ENCODE results near the gene GLS.

The GLS gene

DNA sequence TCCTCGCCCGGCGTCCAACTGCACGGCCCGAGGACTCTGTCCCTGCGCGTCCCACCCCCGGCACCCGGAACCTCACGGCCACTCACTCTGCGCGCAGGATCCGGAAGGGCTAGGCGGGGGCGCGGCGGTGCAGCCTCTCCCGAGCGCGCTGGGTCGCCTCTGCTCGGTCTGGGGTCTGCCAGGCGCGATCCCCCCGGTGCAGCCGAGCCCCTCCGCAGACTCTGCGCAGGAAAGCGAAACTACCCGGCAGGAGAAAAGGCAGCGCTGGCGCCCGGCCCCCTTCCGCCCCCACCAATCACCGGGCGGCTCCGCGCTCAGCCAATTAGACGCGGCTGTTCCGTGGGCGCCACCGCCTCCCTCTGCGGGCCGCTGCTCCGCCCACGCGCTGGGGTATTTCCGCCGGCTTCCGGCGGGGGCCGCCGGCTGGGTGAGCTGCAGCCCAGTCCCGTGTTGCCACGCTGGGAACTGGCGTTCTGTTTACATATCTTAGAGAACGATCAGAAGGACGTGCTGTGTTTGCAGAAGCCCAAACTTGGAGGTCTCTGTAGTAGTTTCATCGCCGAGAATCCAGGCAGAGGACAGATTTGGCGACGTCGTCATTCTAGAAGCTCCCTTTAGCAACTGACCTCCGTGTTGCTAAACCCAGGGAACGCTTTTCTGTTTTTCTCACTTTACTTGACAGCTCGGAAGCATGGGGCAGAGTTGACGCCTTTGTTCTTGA, 133.5 kb downstream of the GLS start, which contains the start of gene STAT1 (continued):
- TF ChIP-seq ZNF701 (tag by site-specific recombination; IDR thresholded peaks at IDR 0.05) (no peak), ZNF19 (tag by site-specific recombination; IDR thresholded peaks at IDR 0.05; ENCODE audit: low read depth) (no peak), ZNF274 (IDR thresholded peaks at IDR 0.05; ENCODE audit: low read length) (no peak), ZNF274 (tag by site-specific recombination; IDR thresholded peaks at IDR 0.05; ENCODE audit: borderline replicate concordance) (no peak), ZNF416 (tag by site-specific recombination; IDR thresholded peaks at IDR 0.05) (no peak), ZFP37 (tag by site-specific recombination; IDR thresholded peaks at IDR 0.05) (peak; percentile 68), PRDM1 (tag by site-specific recombination; IDR thresholded peaks at IDR 0.05) (peak; percentile 75; the same call in 1 of the 2 replicates), ZNF658 (tag by site-specific recombination; IDR thresholded peaks at IDR 0.05) (no peak), ZNF677 (tag by site-specific recombination; IDR thresholded peaks at IDR 0.05) (no peak), ZNF76 (tag by site-specific recombination; IDR thresholded peaks at IDR 0.05; ENCODE audit: borderline replicate concordance, low read depth) (peak; percentile 64; the same call in 1 of the 2 replicates), ZNF48 (tag by site-specific recombination; IDR thresholded peaks at IDR 0.05) (no peak), ZBTB7A (tag by site-specific recombination; IDR thresholded peaks at IDR 0.05; ENCODE audit: low read depth) (peak; percentile 65), ZSCAN16 (tag by site-specific recombination; IDR thresholded peaks at IDR 0.05) (no peak), ZNF654 (tag by site-specific recombination; IDR thresholded peaks at IDR 0.05; ENCODE audit: low read depth) (no peak), ZFP69B (tag by site-specific recombination; IDR thresholded peaks at IDR 0.05) (no peak), ZNF629 (tag by site-specific recombination; IDR thresholded peaks at IDR 0.05) (peak; percentile 59), ZSCAN23 (tag by site-specific recombination; IDR thresholded peaks at IDR 0.05) (no peak), ZNF530 (tag by site-specific recombination; IDR thresholded peaks at IDR 0.05; ENCODE audit: low read depth) (no peak), ELK4 (IDR thresholded peaks at IDR 0.05; ENCODE audit: borderline replicate concordance, low read depth, low read length) (peak; percentile 91; the same call in 1 of the 2 replicates), ZNF529 (tag by site-specific recombination; IDR thresholded peaks at IDR 0.05; ENCODE audit: insufficient replicate concordance) (no peak), ZNF514 (tag by site-specific recombination; IDR thresholded peaks at IDR 0.05) (no peak), YY2 (tag by site-specific recombination; IDR thresholded peaks at IDR 0.05) (no peak), ZNF335 (tag by site-specific recombination; conservative IDR thresholded peaks at IDR 0.05) (peak; percentile 77), ZNF513 (tag by site-specific recombination; IDR thresholded peaks at IDR 0.05) (no peak), ZNF114 (tag by site-specific recombination; IDR thresholded peaks at IDR 0.05) (no peak), ZNF2 (tag by site-specific recombination; IDR thresholded peaks at IDR 0.05) (peak; percentile 78), KLF10 (tag by site-specific recombination; IDR thresholded peaks at IDR 0.05) (peak; percentile 96), MEIS1 (CRISPR knock-in tag; IDR thresholded peaks at IDR 0.05; ENCODE audit: borderline replicate concordance) (no peak)
- TF ChIP-seq, protein P1, sequence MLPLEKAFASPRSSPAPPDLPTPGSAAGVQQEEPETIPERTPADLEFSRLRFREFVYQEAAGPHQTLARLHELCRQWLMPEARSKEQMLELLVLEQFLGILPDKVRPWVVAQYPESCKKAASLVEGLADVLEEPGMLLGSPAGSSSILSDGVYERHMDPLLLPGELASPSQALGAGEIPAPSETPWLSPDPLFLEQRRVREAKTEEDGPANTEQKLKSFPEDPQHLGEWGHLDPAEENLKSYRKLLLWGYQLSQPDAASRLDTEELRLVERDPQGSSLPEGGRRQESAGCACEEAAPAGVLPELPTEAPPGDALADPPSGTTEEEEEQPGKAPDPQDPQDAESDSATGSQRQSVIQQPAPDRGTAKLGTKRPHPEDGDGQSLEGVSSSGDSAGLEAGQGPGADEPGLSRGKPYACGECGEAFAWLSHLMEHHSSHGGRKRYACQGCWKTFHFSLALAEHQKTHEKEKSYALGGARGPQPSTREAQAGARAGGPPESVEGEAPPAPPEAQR (tag by site-specific recombination; IDR thresholded peaks at IDR 0.05), result no peak
- TF ChIP-seq, protein P2, sequence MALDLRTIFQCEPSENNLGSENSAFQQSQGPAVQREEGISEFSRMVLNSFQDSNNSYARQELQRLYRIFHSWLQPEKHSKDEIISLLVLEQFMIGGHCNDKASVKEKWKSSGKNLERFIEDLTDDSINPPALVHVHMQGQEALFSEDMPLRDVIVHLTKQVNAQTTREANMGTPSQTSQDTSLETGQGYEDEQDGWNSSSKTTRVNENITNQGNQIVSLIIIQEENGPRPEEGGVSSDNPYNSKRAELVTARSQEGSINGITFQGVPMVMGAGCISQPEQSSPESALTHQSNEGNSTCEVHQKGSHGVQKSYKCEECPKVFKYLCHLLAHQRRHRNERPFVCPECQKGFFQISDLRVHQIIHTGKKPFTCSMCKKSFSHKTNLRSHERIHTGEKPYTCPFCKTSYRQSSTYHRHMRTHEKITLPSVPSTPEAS (tag by site-specific recombination; IDR thresholded peaks at IDR 0.05), result no peak
- TF ChIP-seq, protein P3, sequence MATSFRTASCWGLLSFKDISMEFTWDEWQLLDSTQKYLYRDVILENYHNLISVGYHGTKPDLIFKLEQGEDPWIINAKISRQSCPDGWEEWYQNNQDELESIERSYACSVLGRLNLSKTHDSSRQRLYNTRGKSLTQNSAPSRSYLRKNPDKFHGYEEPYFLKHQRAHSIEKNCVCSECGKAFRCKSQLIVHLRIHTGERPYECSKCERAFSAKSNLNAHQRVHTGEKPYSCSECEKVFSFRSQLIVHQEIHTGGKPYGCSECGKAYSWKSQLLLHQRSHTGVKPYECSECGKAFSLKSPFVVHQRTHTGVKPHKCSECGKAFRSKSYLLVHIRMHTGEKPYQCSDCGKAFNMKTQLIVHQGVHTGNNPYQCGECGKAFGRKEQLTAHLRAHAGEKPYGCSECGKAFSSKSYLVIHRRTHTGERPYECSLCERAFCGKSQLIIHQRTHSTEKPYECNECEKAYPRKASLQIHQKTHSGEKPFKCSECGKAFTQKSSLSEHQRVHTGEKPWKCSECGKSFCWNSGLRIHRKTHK (tag by site-specific recombination; IDR thresholded peaks at IDR 0.05), result no peak
- TF ChIP-seq, protein P4, sequence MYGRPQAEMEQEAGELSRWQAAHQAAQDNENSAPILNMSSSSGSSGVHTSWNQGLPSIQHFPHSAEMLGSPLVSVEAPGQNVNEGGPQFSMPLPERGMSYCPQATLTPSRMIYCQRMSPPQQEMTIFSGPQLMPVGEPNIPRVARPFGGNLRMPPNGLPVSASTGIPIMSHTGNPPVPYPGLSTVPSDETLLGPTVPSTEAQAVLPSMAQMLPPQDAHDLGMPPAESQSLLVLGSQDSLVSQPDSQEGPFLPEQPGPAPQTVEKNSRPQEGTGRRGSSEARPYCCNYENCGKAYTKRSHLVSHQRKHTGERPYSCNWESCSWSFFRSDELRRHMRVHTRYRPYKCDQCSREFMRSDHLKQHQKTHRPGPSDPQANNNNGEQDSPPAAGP (tag by site-specific recombination; IDR thresholded peaks at IDR 0.05), result no peak

All from HEK293 (cell line).